Upper lobe of left lung (tissue), 6 donors: Measurements from ENCODE around the gene C17orf107. TPM values are rescaled to one million over a fixed set of nuclear protein-coding genes. Genes with fewer than 3 reads are reported as not detected.

Experiments
- ATAC-seq, 2 donors: fragments of 200-7000 bp; cut with Tn5 transposase; one replicate each; pipeline ENCODE4 v1.9.1; 2022; ENCODE audit warnings: mild to moderate bottlenecking in 2 of 2, moderate library complexity in 2 of 2; ENCODE audit not compliant: low FRiP score in 2 of 2
- DNase-seq, 2 donors: peaks; one replicate each; pipeline ENCODE4 v3.0.0-alpha.2; 2019 to 2020
- H3K27ac ChIP-seq, 4 donors: fragments of 200-600 bp; sonication (generic); one replicate each; pipeline ENCODE4 v1.5.1; 2016 to 2019
- H3K27me3 ChIP-seq, 4 donors: fragments of 200-600 bp; sonication (generic); one replicate each; pipeline ENCODE4 v1.5.1; 2017 to 2019
- H3K36me3 ChIP-seq, 4 donors: fragments of 200-600 bp; sonication (generic); one replicate each; pipeline ENCODE4 v1.5.1; 2016 to 2019
- H3K4me1 ChIP-seq, 4 donors: fragments of 200-600 bp; sonication (generic); one replicate each; pipeline ENCODE4 v1.5.1; 2018 to 2019
- H3K4me3 ChIP-seq, 4 donors: fragments of 200-600 bp; sonication (generic); one replicate each; pipeline ENCODE4 v1.5.1; 2017 to 2019; ENCODE audit warnings: mild to moderate bottlenecking in 2 of 4, moderate library complexity in 1 of 4
- H3K9me3 ChIP-seq, 4 donors: fragments of 200-600 bp; sonication (generic); one replicate each; pipeline ENCODE4 v1.5.1; 2018 to 2019
- EP300 ChIP-seq, 4 donors: sonication (generic); formaldehyde crosslinking; IDR thresholded peaks; one replicate each; pipeline ENCODE4 v1.5.1; 2017; ENCODE audit warnings: antibody characterized with exemption in 4 of 4, control low read depth in 2 of 4
- POLR2A ChIP-seq, 4 donors: fragments of 450-650 bp; IDR thresholded peaks; one replicate each; pipeline ENCODE4 v1.5.1; 2016 to 2017; ENCODE audit warnings: antibody characterized with exemption in 4 of 4, mild to moderate bottlenecking in 2 of 4
- POLR2AphosphoS5 ChIP-seq, 2 donors: sonication (generic); formaldehyde crosslinking; IDR thresholded peaks; one replicate each; pipeline ENCODE4 v1.5.1; 2017; ENCODE audit warnings: antibody characterized with exemption in 2 of 2
- WGBS, 2 donors: methylation state at CpG; one replicate each; pipeline ENCODE4 v1.1.5; 2017 to 2018; 5-methylcytosine and 5-hydroxymethylcytosine counted together
- total RNA-seq, 6 donors: library from RNA; depleted of rRNA in 4 of 6; stranded (reverse); fragments of >200 nt in 4 of 6; gene quantifications; one replicate each; pipeline versions ENCODE4 v1.1.0 to v1.2.1, GENCODE V29; 2016 to 2021
- TF ChIP-seq, protein P1 (sequence below), 6 experiments: fragments of 450-650 bp in 4 of 6; fragments of 200-600 bp in 2 of 6; sonication (generic) in 2 of 6; IDR thresholded peaks; one replicate each; pipeline ENCODE4 v1.5.1; 2016 to 2019; ENCODE audit warnings: antibody characterized with exemption in 6 of 6
- donor health status: DM: no; HTN: no; CAD: no; lungs with moderate emphysema.
- donor health status: DM: no; HTN: yes; CAD: no; lungs with severe emphysema.

Gene C17orf107
- total RNA-seq, 6 donors from 2014 or later = 2.6 to 6.3 (median 3.4) TPM

DNA sequence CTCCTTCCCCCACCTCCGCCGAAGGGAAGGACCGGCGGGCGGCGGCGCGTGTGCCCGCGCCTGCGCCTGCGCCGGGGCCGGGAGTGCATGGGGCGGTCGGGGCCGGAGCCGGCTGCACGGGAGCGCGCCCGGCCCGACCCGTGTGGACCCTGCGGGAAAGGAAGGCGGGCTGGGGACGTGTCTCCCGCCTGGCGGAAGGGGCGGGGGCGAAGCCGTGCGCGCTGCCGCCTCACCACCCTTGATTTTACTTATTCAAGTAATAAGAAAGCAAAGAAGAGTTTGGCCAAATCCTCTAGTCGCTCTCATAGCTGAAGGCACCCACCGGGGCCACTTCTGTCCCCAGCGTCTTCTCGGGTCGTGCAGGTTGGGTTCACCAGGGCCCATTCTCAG, 49.6 kb downstream of the C17orf107 start:
- TF ChIP-seq POLR2A (IDR thresholded peaks at IDR 0.05) = peak in 3 of 4 donors; percentile 11 to 72 (median 38)
- TF ChIP-seq, protein P1, sequence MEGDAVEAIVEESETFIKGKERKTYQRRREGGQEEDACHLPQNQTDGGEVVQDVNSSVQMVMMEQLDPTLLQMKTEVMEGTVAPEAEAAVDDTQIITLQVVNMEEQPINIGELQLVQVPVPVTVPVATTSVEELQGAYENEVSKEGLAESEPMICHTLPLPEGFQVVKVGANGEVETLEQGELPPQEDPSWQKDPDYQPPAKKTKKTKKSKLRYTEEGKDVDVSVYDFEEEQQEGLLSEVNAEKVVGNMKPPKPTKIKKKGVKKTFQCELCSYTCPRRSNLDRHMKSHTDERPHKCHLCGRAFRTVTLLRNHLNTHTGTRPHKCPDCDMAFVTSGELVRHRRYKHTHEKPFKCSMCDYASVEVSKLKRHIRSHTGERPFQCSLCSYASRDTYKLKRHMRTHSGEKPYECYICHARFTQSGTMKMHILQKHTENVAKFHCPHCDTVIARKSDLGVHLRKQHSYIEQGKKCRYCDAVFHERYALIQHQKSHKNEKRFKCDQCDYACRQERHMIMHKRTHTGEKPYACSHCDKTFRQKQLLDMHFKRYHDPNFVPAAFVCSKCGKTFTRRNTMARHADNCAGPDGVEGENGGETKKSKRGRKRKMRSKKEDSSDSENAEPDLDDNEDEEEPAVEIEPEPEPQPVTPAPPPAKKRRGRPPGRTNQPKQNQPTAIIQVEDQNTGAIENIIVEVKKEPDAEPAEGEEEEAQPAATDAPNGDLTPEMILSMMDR (IDR thresholded peaks at IDR 0.05) = peak in 2 of 6 experiments; percentile 13 to 16
- TF ChIP-seq EP300 (IDR thresholded peaks at IDR 0.05) = no peak
- TF ChIP-seq POLR2AphosphoS5 (IDR thresholded peaks at IDR 0.05) = peak in 1 of 2 donors; percentile 59
- 0 to 1% methylated on average over 29 to 38 of the region's 40 CpGs for WGBS, 2 donors
- H3K27me3 ChIP-seq = no peaks in the 10 kb centered on the region
- ATAC-seq (peak; percentile 87), DNase-seq (peak; percentile 88 to 97)
- peak overlapping the region; percentile 97 to 100 (median 98) for H3K27ac ChIP-seq
- peaks cover 40 to 52% (median 46%) of the 10 kb centered on the region in 4 donors for H3K4me1 ChIP-seq
- H3K9me3 ChIP-seq = no peaks in the 10 kb centered on the region
- H3K36me3 ChIP-seq = peaks cover 2 to 26% (median 20%) of the 10 kb centered on the region in 4 donors
- H3K4me3 ChIP-seq = peak overlapping the region; percentile 49 to 100 (median 96)

DNA sequence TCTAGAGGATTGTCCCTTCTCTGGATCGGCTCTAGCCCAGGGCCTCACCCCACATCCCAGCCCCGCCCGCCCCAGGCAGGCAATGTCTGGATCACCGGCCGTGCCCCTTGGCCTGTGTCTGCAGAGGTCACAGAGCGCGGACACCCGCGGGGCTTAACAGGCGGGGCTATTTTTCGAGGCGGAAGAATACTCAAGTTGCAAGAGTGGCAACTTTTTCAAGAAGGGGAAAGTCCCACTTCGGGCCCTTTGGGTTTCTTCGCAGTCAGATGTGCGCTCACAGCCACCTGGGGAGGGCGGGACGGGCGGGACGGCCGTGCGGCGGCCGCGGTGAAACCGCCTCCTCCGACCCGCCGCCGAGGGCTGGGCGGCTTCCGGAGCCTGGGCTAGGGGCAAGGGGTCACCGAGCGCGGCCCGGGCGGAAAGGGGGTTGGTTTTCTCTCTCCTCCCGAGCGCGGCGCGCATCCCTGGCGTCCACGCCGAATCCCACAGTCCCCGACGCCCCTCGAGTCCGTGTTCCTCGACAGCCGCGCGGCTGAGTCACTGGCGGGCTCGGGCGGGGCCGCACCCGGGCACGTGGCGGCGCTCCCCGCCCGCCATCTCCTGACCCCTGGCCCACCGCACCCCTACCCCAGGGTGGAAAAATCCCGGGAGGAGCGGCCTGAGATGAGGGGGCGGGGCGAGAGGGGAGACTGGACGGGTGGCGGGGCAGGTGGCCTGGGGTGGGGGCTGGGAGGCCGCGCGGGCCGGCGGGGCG, 50.2 kb downstream of the C17orf107 start:
- peaks cover 35 to 47% (median 41%) of the 10 kb centered on the region in 4 donors for H3K4me1 ChIP-seq
- peak overlapping the region; percentile 49 to 100 (median 96) for H3K4me3 ChIP-seq
- WGBS, 2 donors = 0 to 3% methylated on average over 5 to 18 of the region's 75 CpGs
- peaks cover 2 to 20% (median 15%) of the 10 kb centered on the region in 4 donors for H3K36me3 ChIP-seq
- H3K9me3 ChIP-seq = no peaks in the 10 kb centered on the region
- DNase-seq = peak; percentile 89 to 94
- H3K27me3 ChIP-seq = no peaks in the 10 kb centered on the region
- peak overlapping the region; percentile 97 to 100 (median 98) for H3K27ac ChIP-seq
- ATAC-seq = peak; percentile 35 to 72
- no peak for TF ChIP-seq EP300 (IDR thresholded peaks at IDR 0.05)
- peak; percentile 6 to 51 for TF ChIP-seq POLR2AphosphoS5 (IDR thresholded peaks at IDR 0.05)
- TF ChIP-seq POLR2A (IDR thresholded peaks at IDR 0.05) = peak in 1 of 4 donors; percentile 55
- TF ChIP-seq, protein P1 (IDR thresholded peaks at IDR 0.05) = peak in 2 of 6 experiments; percentile 16 to 17

- DNase-seq (peak; percentile 59 to 93), ATAC-seq (peak; percentile 19 to 58)
- H3K27me3 ChIP-seq = no peaks in the 10 kb centered on the region
- 3 to 17% methylated on average over 7 to 38 of the region's 52 CpGs for WGBS, 2 donors
- peaks cover 0 to 13% (median 10%) of the 10 kb centered on the region in 4 donors for H3K36me3 ChIP-seq
- peak overlapping the region; percentile 97 to 100 (median 98) for H3K27ac ChIP-seq
- peaks cover 27 to 39% (median 34%) of the 10 kb centered on the region in 4 donors for H3K4me1 ChIP-seq
- no peak for TF ChIP-seq POLR2AphosphoS5 (IDR thresholded peaks at IDR 0.05)
- no peak for TF ChIP-seq POLR2A (IDR thresholded peaks at IDR 0.05)
- TF ChIP-seq, protein P1 (IDR thresholded peaks at IDR 0.05) = no peak
- H3K9me3 ChIP-seq = no peaks in the 10 kb centered on the region
- peak overlapping the region; percentile 49 to 100 (median 96) for H3K4me3 ChIP-seq
Observed at GRCh38 chr17:4950075-4950745, 50.9 kb downstream of the C17orf107 start.

GRCh38 chr17:4950746-4951204, 51.4 kb downstream of the C17orf107 start, which contains the start of gene ENO3:
ENO3 (plus strand) TSS chr17:4951119; CDS start chr17:4951830, 711 bp downstream.
- DNase-seq (no peak), ATAC-seq (no peak)
- peaks cover 22 to 34% (median 28%) of the 10 kb centered on the region in 4 donors for H3K4me1 ChIP-seq
- no peaks in the 10 kb centered on the region for H3K9me3 ChIP-seq
- peak within 1 kb of the TSS; percentile 97 to 100 (median 98) for H3K27ac ChIP-seq
- WGBS, 2 donors = 32 to 37% methylated on average over 7 of the region's 7 CpGs
- TF ChIP-seq POLR2AphosphoS5 (IDR thresholded peaks at IDR 0.05) (no peak), POLR2A (IDR thresholded peaks at IDR 0.05) (no peak), EP300 (IDR thresholded peaks at IDR 0.05) (no peak)
- TF ChIP-seq, protein P1 (IDR thresholded peaks at IDR 0.05) = no peak
- H3K36me3 ChIP-seq = peaks cover 0 to 8% (median 5%) of the 10 kb centered on the region in 4 donors
- no peaks in the 10 kb centered on the region for H3K27me3 ChIP-seq
- H3K4me3 ChIP-seq = peak within 1 kb of the TSS; percentile 49 to 100 (median 96)
